ENCODE data around the gene KIF26A. TPM values are rescaled to one million over a fixed set of nuclear protein-coding genes. Genes with fewer than 3 reads are reported as not detected.

Gene KIF26A
- total RNA-seq, 4 donors from 2014 or later: 4.6 to 7.2 (median 5.6) TPM

DNA sequence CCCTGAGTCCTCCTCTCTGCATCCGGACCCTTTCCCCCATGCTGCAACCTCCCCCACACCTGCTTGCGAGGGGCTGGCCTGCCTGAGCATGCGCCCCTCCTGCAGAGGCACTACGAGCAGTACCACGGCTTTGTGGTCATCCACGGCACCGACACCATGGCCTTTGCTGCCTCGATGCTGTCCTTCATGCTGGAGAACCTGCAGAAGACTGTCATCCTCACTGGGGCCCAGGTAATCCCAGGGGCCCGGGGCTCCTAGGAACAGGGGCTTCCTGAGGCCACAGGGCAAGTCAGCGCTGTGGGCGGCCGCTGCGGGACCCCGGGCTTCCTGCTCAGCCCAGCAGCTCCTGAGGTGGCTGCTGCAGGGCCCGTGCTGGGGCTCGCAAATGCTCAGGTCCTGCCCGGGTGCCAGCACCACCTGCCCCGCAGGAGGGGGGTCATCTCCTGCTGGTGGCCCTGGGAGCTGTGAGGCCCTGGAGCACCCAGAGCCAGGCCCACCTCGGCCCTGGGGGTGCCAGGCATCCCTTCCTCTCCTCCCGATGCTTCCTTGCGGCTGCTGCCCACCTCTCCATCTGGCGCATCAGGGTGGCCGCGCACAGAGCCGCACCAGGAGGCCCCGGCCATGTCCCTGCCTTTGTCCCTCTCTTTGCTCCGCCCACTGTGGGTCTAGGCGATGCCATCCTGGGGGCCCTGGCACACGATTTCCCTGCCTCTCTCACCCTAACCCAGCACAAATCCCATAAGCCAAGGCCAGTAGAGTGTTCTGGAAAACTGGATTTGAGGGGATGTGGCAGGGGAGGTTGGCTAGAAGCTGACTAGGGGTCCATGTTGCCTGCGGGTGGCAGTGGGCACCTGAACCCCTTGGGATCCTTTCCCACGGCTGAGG, 42.7 kb upstream of the KIF26A start:
- intact Hi-C loops (cut with DNase I): loop anchor here (10.0 kb wide), 1 partner anchor 469 kb away; no protein-coding TSS in a partner anchor
- Histone ChIP-seq H3K4me1 (peaks cover 0 to 6% (median 2%) of the 10 kb centered on the region in 4 donors), H3K27ac (replicated peaks in 1 of 4) (no peak overlapping the region), H3K9me3 (no peaks in the 10 kb centered on the region), H3K36me3 (peaks cover 0 to 4% (median 0%) of the 10 kb centered on the region in 4 donors), H3K4me3 (no peak overlapping the region), H3K27me3 (peaks cover 0 to 57% (median 6%) of the 10 kb centered on the region in 4 donors)
- WGBS: 86% methylated on average over 23 of the region's 31 CpGs
- TF ChIP-seq POLR2AphosphoS5 (IDR thresholded peaks at IDR 0.05): no peak
- TF ChIP-seq EP300 (IDR thresholded peaks at IDR 0.05): no peak
- TF ChIP-seq, protein P1, sequence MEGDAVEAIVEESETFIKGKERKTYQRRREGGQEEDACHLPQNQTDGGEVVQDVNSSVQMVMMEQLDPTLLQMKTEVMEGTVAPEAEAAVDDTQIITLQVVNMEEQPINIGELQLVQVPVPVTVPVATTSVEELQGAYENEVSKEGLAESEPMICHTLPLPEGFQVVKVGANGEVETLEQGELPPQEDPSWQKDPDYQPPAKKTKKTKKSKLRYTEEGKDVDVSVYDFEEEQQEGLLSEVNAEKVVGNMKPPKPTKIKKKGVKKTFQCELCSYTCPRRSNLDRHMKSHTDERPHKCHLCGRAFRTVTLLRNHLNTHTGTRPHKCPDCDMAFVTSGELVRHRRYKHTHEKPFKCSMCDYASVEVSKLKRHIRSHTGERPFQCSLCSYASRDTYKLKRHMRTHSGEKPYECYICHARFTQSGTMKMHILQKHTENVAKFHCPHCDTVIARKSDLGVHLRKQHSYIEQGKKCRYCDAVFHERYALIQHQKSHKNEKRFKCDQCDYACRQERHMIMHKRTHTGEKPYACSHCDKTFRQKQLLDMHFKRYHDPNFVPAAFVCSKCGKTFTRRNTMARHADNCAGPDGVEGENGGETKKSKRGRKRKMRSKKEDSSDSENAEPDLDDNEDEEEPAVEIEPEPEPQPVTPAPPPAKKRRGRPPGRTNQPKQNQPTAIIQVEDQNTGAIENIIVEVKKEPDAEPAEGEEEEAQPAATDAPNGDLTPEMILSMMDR (IDR thresholded peaks at IDR 0.05): no peak
- TF ChIP-seq POLR2A (IDR thresholded peaks at IDR 0.05; ENCODE audit: low read depth): no peak
- no peak for DNase-seq (ENCODE audit: extremely low spot score)

DNA sequence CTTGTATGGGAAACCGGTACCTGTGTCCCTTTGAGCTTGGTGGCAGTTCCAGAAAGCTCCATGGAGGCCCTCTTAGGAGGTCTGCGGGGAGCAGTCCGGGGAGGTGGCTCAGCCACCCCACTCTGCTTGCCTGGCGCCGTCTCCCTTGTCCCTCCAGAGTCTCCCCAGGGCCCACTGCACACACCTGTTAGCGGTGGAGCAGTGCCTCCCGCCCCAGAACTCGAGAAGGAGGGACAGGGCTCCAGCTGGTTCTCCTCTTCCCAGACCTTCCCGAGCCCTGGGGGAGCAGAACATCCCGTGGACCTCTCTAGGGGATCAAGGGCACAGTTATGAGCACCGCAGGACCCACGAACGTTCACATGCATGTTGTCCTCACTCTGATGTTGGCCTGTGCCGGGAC, 42.1 kb upstream of the KIF26A start:
- no peak for DNase-seq (ENCODE audit: extremely low spot score)
- intact Hi-C loops (cut with DNase I): loop anchor here (10.0 kb wide), 1 partner anchor 468 kb away; no protein-coding TSS in a partner anchor
- no peak for TF ChIP-seq EP300 (IDR thresholded peaks at IDR 0.05)
- TF ChIP-seq POLR2AphosphoS5 (IDR thresholded peaks at IDR 0.05): no peak
- TF ChIP-seq, protein P1 (IDR thresholded peaks at IDR 0.05): no peak
- no peak for TF ChIP-seq POLR2A (IDR thresholded peaks at IDR 0.05; ENCODE audit: low read depth)
- peaks cover 0 to 6% (median 2%) of the 10 kb centered on the region in 4 donors for H3K4me1 ChIP-seq
- 87% methylated on average over 5 of the region's 14 CpGs for WGBS
- peaks cover 0 to 51% (median 6%) of the 10 kb centered on the region in 4 donors for H3K27me3 ChIP-seq
- H3K27ac ChIP-seq (replicated peaks in 1 of 4): no peak overlapping the region
- H3K9me3 ChIP-seq: no peaks in the 10 kb centered on the region
- peaks cover 0 to 4% (median 0%) of the 10 kb centered on the region in 4 donors for H3K36me3 ChIP-seq
- no peak overlapping the region for H3K4me3 ChIP-seq

DNA sequence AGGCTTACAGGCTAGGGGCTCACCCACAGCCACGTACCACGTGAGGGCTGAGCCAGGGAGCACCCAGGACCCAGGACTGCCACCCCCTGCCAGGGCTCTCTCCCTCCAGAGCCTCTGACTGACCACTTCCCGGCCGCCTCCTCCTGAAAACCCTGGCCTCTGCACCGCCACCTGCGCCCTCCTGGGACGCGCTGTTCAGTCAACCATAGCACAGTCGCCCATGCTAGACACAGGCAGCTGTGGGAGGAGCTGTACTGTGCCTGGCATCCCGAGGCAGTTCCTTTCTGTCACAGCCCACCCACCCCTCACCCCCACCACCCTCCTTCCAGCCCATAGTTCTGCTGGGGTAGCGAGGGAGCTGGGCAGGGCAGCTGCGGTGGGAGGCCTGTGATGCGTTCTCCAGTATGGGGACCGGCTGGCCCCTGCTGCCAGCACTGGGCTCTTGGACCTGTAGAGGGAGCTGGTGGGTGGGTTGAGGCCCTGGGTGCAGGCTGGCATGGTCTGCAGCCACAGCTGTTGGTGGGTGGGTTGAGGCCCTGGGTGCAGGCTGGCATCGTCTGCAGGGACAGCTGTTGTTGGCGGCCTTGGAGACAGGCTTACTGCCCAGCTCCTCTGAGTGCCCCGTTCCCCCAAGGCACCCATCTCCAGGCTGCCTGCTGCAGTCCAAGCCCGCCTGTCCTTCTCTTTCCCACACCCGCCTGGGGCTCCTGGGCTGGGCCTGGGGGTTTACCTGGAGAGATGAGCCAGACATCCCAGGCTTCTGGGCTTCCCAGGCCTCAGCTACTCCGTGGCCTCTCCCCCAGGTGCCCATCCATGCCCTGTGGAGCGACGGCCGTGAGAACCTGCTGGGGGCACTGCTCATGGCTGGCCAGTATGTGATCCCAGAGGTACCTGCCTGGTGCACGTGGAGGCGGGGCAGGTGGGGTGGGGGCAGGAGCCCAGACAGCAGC, 41.4 kb upstream of the KIF26A start:
- Histone ChIP-seq H3K36me3 (peaks cover 0 to 4% (median 0%) of the 10 kb centered on the region in 4 donors), H3K4me3 (no peak overlapping the region), H3K27me3 (peaks cover 0 to 43% (median 6%) of the 10 kb centered on the region in 4 donors), H3K27ac (replicated peaks in 1 of 4) (no peak overlapping the region), H3K4me1 (peaks cover 0 to 6% (median 2%) of the 10 kb centered on the region in 4 donors), H3K9me3 (no peaks in the 10 kb centered on the region)
- TF ChIP-seq, protein P1 (IDR thresholded peaks at IDR 0.05): no peak
- TF ChIP-seq EP300 (IDR thresholded peaks at IDR 0.05) (no peak), POLR2A (IDR thresholded peaks at IDR 0.05; ENCODE audit: low read depth) (no peak)
- no peak for DNase-seq (ENCODE audit: extremely low spot score)
- intact Hi-C loops (cut with DNase I): loop anchor here (10.0 kb wide), 1 partner anchor 468 kb away; no protein-coding TSS in a partner anchor
- 94% methylated on average over 10 of the region's 25 CpGs for WGBS

DNA sequence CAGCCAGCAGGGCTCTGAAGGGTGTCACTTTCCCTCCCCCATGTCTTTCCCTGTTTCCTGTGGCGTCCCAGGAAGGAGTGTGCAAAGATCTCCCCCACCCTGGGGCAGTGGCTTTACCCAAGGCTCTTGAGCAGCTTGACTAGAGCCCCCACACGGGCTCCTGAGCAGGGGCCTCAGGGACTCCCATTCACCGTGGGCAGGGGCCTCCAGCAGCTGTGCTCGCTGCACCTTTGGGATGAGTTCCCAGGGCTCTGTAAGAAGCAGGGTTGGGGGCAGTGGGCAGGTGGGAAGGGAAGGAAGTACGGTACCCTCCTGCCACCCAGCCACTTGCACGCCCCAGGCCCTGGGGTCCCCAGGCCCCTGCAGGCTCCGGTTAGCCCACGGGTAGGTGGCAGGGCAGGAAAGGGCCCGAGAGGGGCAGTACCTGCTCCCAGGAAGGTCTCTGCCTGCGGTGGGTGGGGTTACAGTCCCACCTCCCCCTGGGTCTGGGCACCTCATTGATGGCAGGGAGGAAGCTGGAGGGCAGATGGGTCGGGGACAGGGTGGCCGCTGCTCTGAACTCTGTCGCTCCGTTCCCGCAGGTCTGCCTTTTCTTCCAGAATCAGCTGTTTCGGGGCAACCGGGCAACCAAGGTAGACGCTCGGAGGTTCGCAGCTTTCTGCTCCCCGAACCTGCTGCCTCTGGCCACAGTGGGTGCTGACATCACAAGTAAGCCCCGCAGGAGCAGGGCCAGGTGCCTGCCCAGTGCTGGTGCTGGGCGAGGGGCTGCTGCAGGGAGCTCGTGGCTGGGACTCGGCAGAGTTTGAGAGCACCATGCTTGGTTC, 39.9 kb upstream of the KIF26A start:
- intact Hi-C loops (cut with DNase I): loop anchor here (10.0 kb wide), 1 partner anchor 466 kb away; no protein-coding TSS in a partner anchor
- Histone ChIP-seq H3K27ac (replicated peaks in 1 of 4) (no peak overlapping the region), H3K4me1 (peaks cover 0 to 6% (median 2%) of the 10 kb centered on the region in 4 donors), H3K4me3 (no peak overlapping the region), H3K27me3 (peaks cover 0 to 33% (median 6%) of the 10 kb centered on the region in 4 donors), H3K9me3 (no peaks in the 10 kb centered on the region), H3K36me3 (peaks cover 0 to 4% (median 0%) of the 10 kb centered on the region in 4 donors)
- no peak for TF ChIP-seq EP300 (IDR thresholded peaks at IDR 0.05)
- TF ChIP-seq, protein P1 (IDR thresholded peaks at IDR 0.05): no peak
- 89% methylated on average over 15 of the region's 25 CpGs for whole genome bisulfite sequencing
- no peak for DNase-seq (ENCODE audit: extremely low spot score)

All from esophagus muscularis mucosa (tissue), 4 donors.